B cell (primary cell): ENCODE measurements around the gene GRM6. TPM values are rescaled to one million over a fixed set of nuclear protein-coding genes. Genes with fewer than 3 reads are reported as not detected.

Experiments
- ATAC-seq: fragments of 200-7000 bp; cut with Tn5 transposase; one replicate; pipeline ENCODE4 v1.10.0; 2021; ENCODE audit warnings: low read depth, mild to moderate bottlenecking, moderate number of reproducible peaks, moderate library complexity
- CTCF ChIA-PET: fragments of 350-600 bp; sonication (Branson Sonifier 250); formaldehyde crosslinking; loops from one replicate; lab custom pipeline; 2021; ENCODE audit warnings: antibody characterized with exemption, inconsistent platforms; lab: Charles Lee
- POLR2A ChIA-PET: fragments of 350-600 bp; sonication (Branson Sonifier 250); formaldehyde crosslinking; loops from one replicate; lab custom pipeline; 2021; ENCODE audit warnings: antibody characterized with exemption; lab: Charles Lee
- DNase-seq: peaks from one replicate; pipeline ENCODE4 v3.0.0; 2013
- H2AFZ ChIP-seq: 2 replicates; pipeline ENCODE4 v1.6.1; 2012; ENCODE audit warnings: mild to moderate bottlenecking, low read depth, low read length; ENCODE audit not compliant: insufficient read depth, poor library complexity, severe bottlenecking
- H3K27ac ChIP-seq, 2 donors: 1 replicate in 1 of 2; 2 replicates in 1 of 2; pipeline ENCODE4 v1.5.1; 2012 to 2013; ENCODE audit warnings: low read length in 2 of 2, mild to moderate bottlenecking in 2 of 2, moderate library complexity in 1 of 2
- H3K27me3 ChIP-seq, 4 experiments: fragments of 200-600 bp in 1 of 4; sonication (generic) in 1 of 4; replicated peaks in 1 of 4; 1 replicate in 2 of 4; 2 replicates in 2 of 4; pipeline versions ENCODE4 v1.6.1 to v1.7.0; 2013 to 2016; ENCODE audit warnings: low read length in 3 of 4, mild to moderate bottlenecking in 2 of 4, mixed read lengths in 1 of 4, moderate library complexity in 1 of 4; ENCODE audit not compliant: insufficient read depth in 4 of 4, control insufficient read depth in 3 of 4; ENCODE audit errors: control extremely low read depth in 1 of 4
- H3K36me3 ChIP-seq, 2 experiments: replicated peaks in 1 of 2; 1 replicate in 1 of 2; 2 replicates in 1 of 2; pipeline versions ENCODE4 v1.6.1 to v1.7.1; 2013; ENCODE audit warnings: low read length in 1 of 2; ENCODE audit not compliant: insufficient read depth in 2 of 2, control insufficient read depth in 1 of 2; ENCODE audit errors: control extremely low read depth in 1 of 2, extremely low read depth in 1 of 2
- H3K4me1 ChIP-seq, 2 donors: fragments of 200-600 bp in 1 of 2; sonication (generic) in 1 of 2; 1 replicate in 1 of 2; 2 replicates in 1 of 2; pipeline versions ENCODE4 v1.5.1 to v1.6.1; 2013 to 2017; ENCODE audit warnings: low read length in 2 of 2; ENCODE audit not compliant: control insufficient read depth in 2 of 2, insufficient read depth in 2 of 2
- H3K4me2 ChIP-seq: replicated peaks from 2 replicates; pipeline ENCODE3; 2012; ENCODE audit warnings: mild to moderate bottlenecking, low read depth, low read length; ENCODE audit not compliant: poor library complexity, severe bottlenecking
- H3K4me3 ChIP-seq, 5 experiments: fragments of 200-600 bp in 1 of 5; sonication (generic) in 1 of 5; 1 replicate in 3 of 5; 2 replicates in 2 of 5; pipeline versions ENCODE4 v1.5.1 to v1.7.0; 2011 to 2016; ENCODE audit warnings: low read length in 4 of 5, mild to moderate bottlenecking in 4 of 5, low read depth in 2 of 5, control low read depth in 1 of 5, moderate library complexity in 1 of 5; ENCODE audit not compliant: insufficient read depth in 1 of 5; ENCODE audit errors: control extremely low read depth in 1 of 5, extremely low read depth in 1 of 5
- H3K79me2 ChIP-seq: fragments of 200-600 bp; sonication (generic); one replicate; pipeline ENCODE4 v1.6.0; 2016; ENCODE audit warnings: low read length; ENCODE audit not compliant: control insufficient read depth, insufficient read depth
- H3K9ac ChIP-seq: fragments of 200-600 bp; sonication (generic); 2 replicates; pipeline ENCODE4 v1.6.1; 2017; ENCODE audit warnings: mild to moderate bottlenecking, low read length, moderate library complexity
- H3K9me3 ChIP-seq, 3 donors: one replicate each; pipeline versions ENCODE4 v1.6.1 to v1.7.1; 2013; ENCODE audit warnings: low read length in 2 of 3; ENCODE audit not compliant: control insufficient read depth in 2 of 3, insufficient read depth in 1 of 3; ENCODE audit errors: control extremely low read depth in 1 of 3
- H4K20me1 ChIP-seq: 2 replicates; pipeline ENCODE4 v1.6.0; 2012; ENCODE audit warnings: mild to moderate bottlenecking, low read length; ENCODE audit not compliant: insufficient read depth, control insufficient read depth, poor library complexity, severe bottlenecking
- H3K27ac Mint-ChIP-seq: one replicate; pipeline ENCODE4 v1.8.0; 2021; ENCODE audit warnings: mixed read lengths
- H3K27me3 Mint-ChIP-seq: one replicate; pipeline ENCODE4 v1.8.0; 2021; ENCODE audit warnings: mixed read lengths
- H3K4me1 Mint-ChIP-seq: one replicate; pipeline ENCODE4 v1.8.0; 2021; ENCODE audit warnings: mixed read lengths
- H3K4me3 Mint-ChIP-seq: one replicate; pipeline ENCODE4 v1.8.0; 2021; ENCODE audit warnings: mixed read lengths
- H3K9me3 Mint-ChIP-seq: one replicate; pipeline ENCODE4 v1.8.0; 2022; ENCODE audit warnings: mixed read lengths; ENCODE audit not compliant: insufficient read depth
- CTCF ChIP-seq: fragments of 200-600 bp; IDR thresholded peaks from one replicate; pipeline ENCODE4 v1.8.0; 2022; ENCODE audit warnings: antibody characterized with exemption, mild to moderate bottlenecking
- EZH2 ChIP-seq: IDR thresholded peaks from 2 replicates; pipeline ENCODE4 v1.6.1; 2012; ENCODE audit warnings: borderline replicate concordance, low read depth, mild to moderate bottlenecking, moderate library complexity, low read length; ENCODE audit not compliant: insufficient read depth, poor library complexity, severe bottlenecking
- WGBS: methylation state at CpG from one replicate; pipeline ENCODE4 v1.1.5; 2013; ENCODE audit warnings: missing lambda C conversion rate; ENCODE audit not compliant: insufficient coverage; 5-methylcytosine and 5-hydroxymethylcytosine counted together
- intact Hi-C: fragments of 100-400 bp; cut with micrococcal nuclease; formaldehyde crosslinking; loops from one replicate; pipeline ENCODE4 v1.10.0; 2022
- polyA plus RNA-seq: library from polyadenylated mRNA; depleted of rRNA; stranded (reverse); fragments of >200 nt; gene quantifications from 2 replicates; pipeline ENCODE4 v1.2.3, GENCODE V29; 2012
- total RNA-seq, 2 donors: library from RNA; stranded (reverse); fragments of 120-200 nt in 1 of 2; gene quantifications; 1 replicate in 1 of 2; 2 replicates in 1 of 2; pipeline versions ENCODE4 v1.2.3 to v1.2.4, GENCODE V29; 2013 to 2022

The GRM6 gene
- total and polyA plus RNA-seq, 2 donors (not counting 1 experiment from before 2014, with no cell fraction given), result not detected

GRCh38 chr5:178990491-178990890 lies 4.6 kb downstream of the GRM6 start:
- DNase-seq (no peak), ATAC-seq (no peak)
- Histone ChIP-seq H3K4me1 (no peaks in the 10 kb centered on the region), H3K4me2 (no peak overlapping the region), H3K9me3 (peaks cover 0 to 72% (median 4%) of the 10 kb centered on the region in 3 donors), H3K4me3 (no peak overlapping the region), H3K27ac (no peak overlapping the region), H3K36me3 (no peaks in the 10 kb centered on the region), H4K20me1 (no peaks in the 10 kb centered on the region), H3K27me3 (peaks cover 0 to 14% (median 0%) of the 10 kb centered on the region in 4 experiments), H2AFZ (no peak overlapping the region), H3K9ac (no peak overlapping the region), H3K79me2 (no peaks in the 10 kb centered on the region)
- peaks cover 21% of the 10 kb centered on the region for H3K27me3 Mint-ChIP-seq
- peaks cover 2% of the 10 kb centered on the region for H3K4me1 Mint-ChIP-seq
- intact Hi-C loops, result no loop called here
- TF ChIP-seq CTCF, result no peak
- TF ChIP-seq EZH2, result no peak
- 96% methylated on average over 4 of the region's 12 CpGs for WGBS
- ChIA-PET POLR2A (no interaction called here), CTCF (no interaction called here)
- no peak overlapping the region for H3K27ac Mint-ChIP-seq
- no peak overlapping the region for H3K4me3 Mint-ChIP-seq
- peaks cover 7% of the 10 kb centered on the region for H3K9me3 Mint-ChIP-seq

GRCh38 chr5:178989311-178989710 lies 5.8 kb downstream of the GRM6 start:
- intact Hi-C loops, result no loop called here
- no peak for TF ChIP-seq EZH2
- no peak for TF ChIP-seq CTCF
- Mint-ChIP-seq H3K27ac (no peak overlapping the region), H3K4me1 (no peaks in the 10 kb centered on the region), H3K4me3 (no peak overlapping the region), H3K27me3 (peaks cover 16% of the 10 kb centered on the region), H3K9me3 (peaks cover 7% of the 10 kb centered on the region)
- 97% methylated on average over 7 of the region's 7 CpGs for WGBS
- H3K79me2 ChIP-seq, result no peaks in the 10 kb centered on the region
- no peak overlapping the region for H3K4me3 ChIP-seq
- H3K9ac ChIP-seq, result no peak overlapping the region
- H3K4me1 ChIP-seq, result no peaks in the 10 kb centered on the region
- ChIA-PET POLR2A (no interaction called here), CTCF (no interaction called here)
- H3K27me3 ChIP-seq, result peaks cover 0 to 14% (median 0%) of the 10 kb centered on the region in 4 experiments
- H3K4me2 ChIP-seq, result no peak overlapping the region
- no peak overlapping the region for H3K27ac ChIP-seq
- H2AFZ ChIP-seq, result no peak overlapping the region
- no peak for DNase-seq
- no peaks in the 10 kb centered on the region for H4K20me1 ChIP-seq
- no peaks in the 10 kb centered on the region for H3K36me3 ChIP-seq
- no peak for ATAC-seq
- H3K9me3 ChIP-seq, result peaks cover 0 to 82% (median 4%) of the 10 kb centered on the region in 3 donors
